GM18909 (cell line): ENCODE results near the gene ATG7.
"Not testable (repeated sequence)": the region's sequence is repeated elsewhere in the genome, so short reads cannot be mapped to it uniquely, and the experiment has no call there.

Experiments
- ATAC-seq: cut with Tn5 transposase; IDR thresholded peaks from one replicate; pipeline ENCODE4 v1.9.1; 2021; ENCODE audit warnings: mild to moderate bottlenecking; ENCODE audit not compliant: unreplicated experiment, poor library complexity

Gene ATG7

GRCh38 chr3:11346416-11346815, 74.2 kb downstream of the ATG7 start:
- no peak for ATAC-seq

- not testable (repeated sequence) for ATAC-seq
Observed at GRCh38 chr3:11348877-11349276, 76.7 kb downstream of the ATG7 start.

GRCh38 chr3:11349446-11349845, 77.2 kb downstream of the ATG7 start:
- no peak for ATAC-seq

GRCh38 chr3:11350374-11350773, 78.2 kb downstream of the ATG7 start:
- no peak for ATAC-seq

GRCh38 chr3:11351451-11351850, 79.3 kb downstream of the ATG7 start:
- ATAC-seq, result no peak

- ATAC-seq, result no peak
Observed at GRCh38 chr3:11356269-11356668, 84.1 kb downstream of the ATG7 start.

GRCh38 chr3:11362600-11362999, 90.4 kb downstream of the ATG7 start:
- ATAC-seq, result no peak

GRCh38 chr3:11363715-11364114, 91.5 kb downstream of the ATG7 start:
- ATAC-seq, result no peak

GRCh38 chr3:11364181-11364580, 92.0 kb downstream of the ATG7 start:
- no peak for ATAC-seq

GRCh38 chr3:11367143-11367693, 95.0 kb downstream of the ATG7 start:
- no peak for ATAC-seq

- no peak for ATAC-seq
Observed at GRCh38 chr3:11370191-11370590, 98.0 kb downstream of the ATG7 start.

- no peak for ATAC-seq
Observed at GRCh38 chr3:11370966-11371365, 98.8 kb downstream of the ATG7 start.

GRCh38 chr3:11371747-11372146, 99.5 kb downstream of the ATG7 start:
- ATAC-seq, result no peak

- ATAC-seq, result no peak
Observed at GRCh38 chr3:11373235-11373634, 101.0 kb downstream of the ATG7 start.

GRCh38 chr3:11373654-11374053, 101.5 kb downstream of the ATG7 start:
- ATAC-seq, result no peak

- no peak for ATAC-seq
Observed at GRCh38 chr3:11375333-11376088, 103.3 kb downstream of the ATG7 start.

- ATAC-seq, result no peak
Observed at GRCh38 chr3:11377719-11378118, 105.5 kb downstream of the ATG7 start.

GRCh38 chr3:11379238-11379823, 107.1 kb downstream of the ATG7 start:
- ATAC-seq, result no peak

- no peak for ATAC-seq
Observed at GRCh38 chr3:11379824-11380701, 107.9 kb downstream of the ATG7 start.

- no peak for ATAC-seq
Observed at GRCh38 chr3:11381141-11381540, 108.9 kb downstream of the ATG7 start.

GRCh38 chr3:11381563-11381962, 109.4 kb downstream of the ATG7 start:
- no peak for ATAC-seq
